Tibial nerve (tissue), 4 donors: ENCODE results near the gene VTI1A.

ENCODE experiments used
- CTCF ChIP-seq, 5 experiments: fragments of 200-600 bp in 3 of 5; fragments of 450-650 bp in 2 of 5; sonication (generic) in 3 of 5; IDR thresholded peaks; one replicate each; pipeline ENCODE4 v1.5.1; 2016 to 2019; ENCODE audit warnings: antibody characterized with exemption in 5 of 5, mild to moderate bottlenecking in 3 of 5, moderate library complexity in 2 of 5
- EP300 ChIP-seq, 2 donors: sonication (generic); formaldehyde crosslinking; IDR thresholded peaks; one replicate each; pipeline ENCODE4 v1.6.1; 2017; ENCODE audit warnings: antibody characterized with exemption in 2 of 2, mild to moderate bottlenecking in 1 of 2
- POLR2A ChIP-seq, 2 donors: fragments of 450-650 bp; IDR thresholded peaks; one replicate each; pipeline ENCODE4 v1.6.1; 2017; ENCODE audit warnings: antibody characterized with exemption in 2 of 2, mild to moderate bottlenecking in 2 of 2, moderate library complexity in 2 of 2

- TF ChIP-seq CTCF (IDR thresholded peaks at IDR 0.05) (no peak), EP300 (IDR thresholded peaks at IDR 0.05) (no peak), POLR2A (IDR thresholded peaks at IDR 0.05) (no peak)
Measured at GRCh38 chr10:112827086-112827485, 380.1 kb downstream of the VTI1A start.
